ENCODE results near the gene AHNAK2.

DNA sequence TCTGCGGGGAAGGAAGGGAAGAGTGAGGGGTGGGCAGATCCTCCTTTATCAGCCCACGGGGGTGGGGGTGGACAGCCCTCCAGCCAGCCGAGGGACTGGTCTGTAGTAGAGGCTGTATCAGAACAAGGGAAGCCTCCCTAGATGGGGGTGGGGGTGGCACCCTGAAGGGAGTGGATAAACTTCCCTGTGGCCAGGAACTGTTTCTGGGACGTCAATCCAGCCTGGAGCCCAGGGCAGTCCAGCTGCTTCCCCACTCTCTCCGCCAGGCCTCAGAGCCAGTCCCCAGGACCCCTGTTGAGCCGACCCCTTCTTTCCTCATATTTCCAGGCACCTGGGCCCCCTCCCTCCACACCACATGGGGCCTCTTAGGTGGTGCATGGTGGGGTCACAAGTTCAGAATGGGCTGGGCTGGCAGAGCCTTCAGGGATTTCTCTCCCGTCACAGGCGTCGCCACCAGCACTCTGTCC is 46.8 kb downstream of the AHNAK2 start:
- TF ChIP-seq, protein P1, sequence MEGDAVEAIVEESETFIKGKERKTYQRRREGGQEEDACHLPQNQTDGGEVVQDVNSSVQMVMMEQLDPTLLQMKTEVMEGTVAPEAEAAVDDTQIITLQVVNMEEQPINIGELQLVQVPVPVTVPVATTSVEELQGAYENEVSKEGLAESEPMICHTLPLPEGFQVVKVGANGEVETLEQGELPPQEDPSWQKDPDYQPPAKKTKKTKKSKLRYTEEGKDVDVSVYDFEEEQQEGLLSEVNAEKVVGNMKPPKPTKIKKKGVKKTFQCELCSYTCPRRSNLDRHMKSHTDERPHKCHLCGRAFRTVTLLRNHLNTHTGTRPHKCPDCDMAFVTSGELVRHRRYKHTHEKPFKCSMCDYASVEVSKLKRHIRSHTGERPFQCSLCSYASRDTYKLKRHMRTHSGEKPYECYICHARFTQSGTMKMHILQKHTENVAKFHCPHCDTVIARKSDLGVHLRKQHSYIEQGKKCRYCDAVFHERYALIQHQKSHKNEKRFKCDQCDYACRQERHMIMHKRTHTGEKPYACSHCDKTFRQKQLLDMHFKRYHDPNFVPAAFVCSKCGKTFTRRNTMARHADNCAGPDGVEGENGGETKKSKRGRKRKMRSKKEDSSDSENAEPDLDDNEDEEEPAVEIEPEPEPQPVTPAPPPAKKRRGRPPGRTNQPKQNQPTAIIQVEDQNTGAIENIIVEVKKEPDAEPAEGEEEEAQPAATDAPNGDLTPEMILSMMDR (IDR thresholded peaks at IDR 0.05; ENCODE audit: low read length), result no peak
- no peak for TF ChIP-seq EZH2 (optimal IDR thresholded peaks at IDR 0.05; ENCODE audit: low read depth, low read length)

Data from MM.1S (cell line).